ENCODE data around the gene MINDY3.
A peak's percentile ranks its signal among the peaks of the same experiment; 100 is the strongest.

MINDY3 gene

DNA sequence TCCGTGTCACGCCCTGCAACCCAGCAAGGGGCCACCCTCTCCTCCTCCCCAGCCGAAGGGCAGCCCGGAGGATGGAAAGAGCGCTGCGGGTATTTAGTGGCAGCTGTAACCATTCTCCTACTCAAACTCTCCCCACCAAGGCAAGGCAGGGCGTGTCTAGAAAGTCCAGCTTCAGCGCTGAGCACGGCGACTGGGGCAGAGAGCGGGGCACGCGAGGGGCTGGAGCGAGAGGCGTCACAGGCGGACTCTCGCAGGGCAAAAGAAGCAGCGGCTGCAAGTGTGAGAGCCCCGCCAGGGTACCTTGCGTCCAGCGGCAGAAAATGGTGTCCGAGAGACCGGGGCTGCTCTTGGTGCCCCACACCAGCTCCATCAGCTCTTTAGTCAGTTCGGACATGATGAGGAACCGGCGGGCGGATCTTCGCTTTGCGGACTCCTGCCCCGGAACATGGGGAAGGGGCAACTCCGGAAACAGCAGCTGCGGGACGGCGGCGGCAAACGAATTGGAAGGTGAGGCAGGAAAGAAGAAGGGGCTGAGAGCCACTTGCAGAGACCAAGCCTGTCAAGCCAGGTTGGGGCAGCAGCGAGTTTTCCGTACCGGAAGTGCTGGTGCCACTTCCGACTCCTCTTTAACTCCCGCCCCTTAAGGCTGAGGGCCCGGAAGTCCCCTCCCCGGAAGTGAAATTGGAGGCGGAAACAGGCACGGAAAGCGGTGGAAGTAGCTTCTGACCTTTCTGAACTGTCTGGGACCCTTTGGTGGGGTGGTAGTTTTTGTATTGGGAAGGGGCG, at the start of gene MINDY3 (continued):
- TF ChIP-seq, protein P1, sequence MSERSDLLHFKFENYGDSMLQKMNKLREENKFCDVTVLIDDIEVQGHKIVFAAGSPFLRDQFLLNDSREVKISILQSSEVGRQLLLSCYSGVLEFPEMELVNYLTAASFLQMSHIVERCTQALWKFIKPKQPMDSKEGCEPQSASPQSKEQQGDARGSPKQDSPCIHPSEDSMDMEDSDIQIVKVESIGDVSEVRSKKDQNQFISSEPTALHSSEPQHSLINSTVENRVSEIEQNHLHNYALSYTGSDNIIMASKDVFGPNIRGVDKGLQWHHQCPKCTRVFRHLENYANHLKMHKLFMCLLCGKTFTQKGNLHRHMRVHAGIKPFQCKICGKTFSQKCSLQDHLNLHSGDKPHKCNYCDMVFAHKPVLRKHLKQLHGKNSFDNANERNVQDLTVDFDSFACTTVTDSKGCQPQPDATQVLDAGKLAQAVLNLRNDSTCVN (tag by site-specific recombination; optimal IDR thresholded peaks at IDR 0.05): peak; percentile 33
- TF ChIP-seq ZNF280D (tag by site-specific recombination; IDR thresholded peaks at IDR 0.05) (no peak), PATZ1 (tag by site-specific recombination; IDR thresholded peaks at IDR 0.05) (peak; percentile 19), ZNF140 (tag by site-specific recombination; IDR thresholded peaks at IDR 0.05) (no peak), ZNF175 (tag by site-specific recombination; IDR thresholded peaks at IDR 0.05) (no peak), SETDB1 (IDR thresholded peaks at IDR 0.05; ENCODE audit: insufficient read length, low read length) (no peak), GLIS2 (tag by site-specific recombination; IDR thresholded peaks at IDR 0.05) (peak; percentile 45; the same call in 1 of the 2 replicates), ZNF311 (tag by site-specific recombination; IDR thresholded peaks at IDR 0.05; ENCODE audit: borderline replicate concordance) (no peak), YY1 (tag by site-specific recombination; IDR thresholded peaks at IDR 0.05) (peak; percentile 58; the same call in 1 of the 2 replicates), ZNF146 (tag by site-specific recombination; IDR thresholded peaks at IDR 0.05) (no peak), HOXD13 (CRISPR knock-in tag; IDR thresholded peaks at IDR 0.05; ENCODE audit: borderline replicate concordance) (no peak), ZNF624 (tag by site-specific recombination; IDR thresholded peaks at IDR 0.05) (no peak), ZNF248 (tag by site-specific recombination; IDR thresholded peaks at IDR 0.05) (no peak), ZNF837 (tag by site-specific recombination; IDR thresholded peaks at IDR 0.05) (no peak), ZNF548 (tag by site-specific recombination; IDR thresholded peaks at IDR 0.05) (no peak), ZNF23 (tag by site-specific recombination; IDR thresholded peaks at IDR 0.05; ENCODE audit: borderline replicate concordance) (no peak)
- TF ChIP-seq, protein P2, sequence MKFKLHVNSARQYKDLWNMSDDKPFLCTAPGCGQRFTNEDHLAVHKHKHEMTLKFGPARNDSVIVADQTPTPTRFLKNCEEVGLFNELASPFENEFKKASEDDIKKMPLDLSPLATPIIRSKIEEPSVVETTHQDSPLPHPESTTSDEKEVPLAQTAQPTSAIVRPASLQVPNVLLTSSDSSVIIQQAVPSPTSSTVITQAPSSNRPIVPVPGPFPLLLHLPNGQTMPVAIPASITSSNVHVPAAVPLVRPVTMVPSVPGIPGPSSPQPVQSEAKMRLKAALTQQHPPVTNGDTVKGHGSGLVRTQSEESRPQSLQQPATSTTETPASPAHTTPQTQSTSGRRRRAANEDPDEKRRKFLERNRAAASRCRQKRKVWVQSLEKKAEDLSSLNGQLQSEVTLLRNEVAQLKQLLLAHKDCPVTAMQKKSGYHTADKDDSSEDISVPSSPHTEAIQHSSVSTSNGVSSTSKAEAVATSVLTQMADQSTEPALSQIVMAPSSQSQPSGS (tag by site-specific recombination; IDR thresholded peaks at IDR 0.05; ENCODE audit: low read depth): no peak
- TF ChIP-seq, protein P3, sequence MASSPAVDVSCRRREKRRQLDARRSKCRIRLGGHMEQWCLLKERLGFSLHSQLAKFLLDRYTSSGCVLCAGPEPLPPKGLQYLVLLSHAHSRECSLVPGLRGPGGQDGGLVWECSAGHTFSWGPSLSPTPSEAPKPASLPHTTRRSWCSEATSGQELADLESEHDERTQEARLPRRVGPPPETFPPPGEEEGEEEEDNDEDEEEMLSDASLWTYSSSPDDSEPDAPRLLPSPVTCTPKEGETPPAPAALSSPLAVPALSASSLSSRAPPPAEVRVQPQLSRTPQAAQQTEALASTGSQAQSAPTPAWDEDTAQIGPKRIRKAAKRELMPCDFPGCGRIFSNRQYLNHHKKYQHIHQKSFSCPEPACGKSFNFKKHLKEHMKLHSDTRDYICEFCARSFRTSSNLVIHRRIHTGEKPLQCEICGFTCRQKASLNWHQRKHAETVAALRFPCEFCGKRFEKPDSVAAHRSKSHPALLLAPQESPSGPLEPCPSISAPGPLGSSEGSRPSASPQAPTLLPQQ (tag by site-specific recombination; IDR thresholded peaks at IDR 0.05): peak; percentile 36; the same call in 1 of the 2 replicates
- TF ChIP-seq, protein P4, sequence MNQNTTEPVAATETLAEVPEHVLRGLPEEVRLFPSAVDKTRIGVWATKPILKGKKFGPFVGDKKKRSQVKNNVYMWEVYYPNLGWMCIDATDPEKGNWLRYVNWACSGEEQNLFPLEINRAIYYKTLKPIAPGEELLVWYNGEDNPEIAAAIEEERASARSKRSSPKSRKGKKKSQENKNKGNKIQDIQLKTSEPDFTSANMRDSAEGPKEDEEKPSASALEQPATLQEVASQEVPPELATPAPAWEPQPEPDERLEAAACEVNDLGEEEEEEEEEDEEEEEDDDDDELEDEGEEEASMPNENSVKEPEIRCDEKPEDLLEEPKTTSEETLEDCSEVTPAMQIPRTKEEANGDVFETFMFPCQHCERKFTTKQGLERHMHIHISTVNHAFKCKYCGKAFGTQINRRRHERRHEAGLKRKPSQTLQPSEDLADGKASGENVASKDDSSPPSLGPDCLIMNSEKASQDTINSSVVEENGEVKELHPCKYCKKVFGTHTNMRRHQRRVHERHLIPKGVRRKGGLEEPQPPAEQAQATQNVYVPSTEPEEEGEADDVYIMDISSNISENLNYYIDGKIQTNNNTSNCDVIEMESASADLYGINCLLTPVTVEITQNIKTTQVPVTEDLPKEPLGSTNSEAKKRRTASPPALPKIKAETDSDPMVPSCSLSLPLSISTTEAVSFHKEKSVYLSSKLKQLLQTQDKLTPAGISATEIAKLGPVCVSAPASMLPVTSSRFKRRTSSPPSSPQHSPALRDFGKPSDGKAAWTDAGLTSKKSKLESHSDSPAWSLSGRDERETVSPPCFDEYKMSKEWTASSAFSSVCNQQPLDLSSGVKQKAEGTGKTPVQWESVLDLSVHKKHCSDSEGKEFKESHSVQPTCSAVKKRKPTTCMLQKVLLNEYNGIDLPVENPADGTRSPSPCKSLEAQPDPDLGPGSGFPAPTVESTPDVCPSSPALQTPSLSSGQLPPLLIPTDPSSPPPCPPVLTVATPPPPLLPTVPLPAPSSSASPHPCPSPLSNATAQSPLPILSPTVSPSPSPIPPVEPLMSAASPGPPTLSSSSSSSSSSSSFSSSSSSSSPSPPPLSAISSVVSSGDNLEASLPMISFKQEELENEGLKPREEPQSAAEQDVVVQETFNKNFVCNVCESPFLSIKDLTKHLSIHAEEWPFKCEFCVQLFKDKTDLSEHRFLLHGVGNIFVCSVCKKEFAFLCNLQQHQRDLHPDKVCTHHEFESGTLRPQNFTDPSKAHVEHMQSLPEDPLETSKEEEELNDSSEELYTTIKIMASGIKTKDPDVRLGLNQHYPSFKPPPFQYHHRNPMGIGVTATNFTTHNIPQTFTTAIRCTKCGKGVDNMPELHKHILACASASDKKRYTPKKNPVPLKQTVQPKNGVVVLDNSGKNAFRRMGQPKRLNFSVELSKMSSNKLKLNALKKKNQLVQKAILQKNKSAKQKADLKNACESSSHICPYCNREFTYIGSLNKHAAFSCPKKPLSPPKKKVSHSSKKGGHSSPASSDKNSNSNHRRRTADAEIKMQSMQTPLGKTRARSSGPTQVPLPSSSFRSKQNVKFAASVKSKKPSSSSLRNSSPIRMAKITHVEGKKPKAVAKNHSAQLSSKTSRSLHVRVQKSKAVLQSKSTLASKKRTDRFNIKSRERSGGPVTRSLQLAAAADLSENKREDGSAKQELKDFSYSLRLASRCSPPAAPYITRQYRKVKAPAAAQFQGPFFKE (tag by site-specific recombination; IDR thresholded peaks at IDR 0.05; ENCODE audit: borderline replicate concordance): no peak

Measured in HEK293 (cell line).